AG09309 (cell line): Measurements from ENCODE around the gene ZBTB7A.

ENCODE experiments used
- DNase-seq: peaks from one replicate; pipeline ENCODE4 v3.0.0-alpha.2; 2010; ENCODE audit warnings: low read depth
- H3K4me3 ChIP-seq: 2 replicates; pipeline ENCODE4 v1.5.1; 2011; ENCODE audit warnings: mild to moderate bottlenecking, low read depth, low read length, moderate library complexity; ENCODE audit not compliant: control insufficient read depth
- TF ChIP-seq, protein P1 (sequence below): IDR thresholded peaks from 2 replicates; pipeline ENCODE4 v1.5.1; 2011; ENCODE audit warnings: mild to moderate bottlenecking, low read depth, low read length, inconsistent platforms; ENCODE audit not compliant: insufficient read depth, control insufficient read depth; ENCODE audit errors: missing control alignments

Gene ZBTB7A

DNA sequence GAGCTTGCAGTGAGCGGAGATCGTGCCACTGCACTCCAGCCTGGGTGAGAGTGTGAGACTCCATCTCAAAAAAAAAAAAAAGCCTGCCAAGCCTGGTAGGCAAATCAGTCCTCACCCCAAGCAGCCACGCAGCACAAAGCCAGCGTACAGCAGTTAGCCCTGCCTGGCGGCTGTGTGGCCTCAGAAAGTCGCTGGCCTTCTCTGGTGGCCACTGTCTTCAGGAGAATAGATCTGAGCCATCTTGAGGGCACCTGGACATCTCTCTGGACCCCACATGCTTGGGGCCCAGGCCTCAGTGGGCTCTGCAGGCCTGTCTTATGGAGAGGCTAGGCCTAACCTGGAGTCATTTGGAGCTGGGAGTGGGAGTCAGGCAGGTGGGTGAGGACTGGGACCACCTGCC lies 36.1 kb downstream of the ZBTB7A start:
- TF ChIP-seq, protein P1, sequence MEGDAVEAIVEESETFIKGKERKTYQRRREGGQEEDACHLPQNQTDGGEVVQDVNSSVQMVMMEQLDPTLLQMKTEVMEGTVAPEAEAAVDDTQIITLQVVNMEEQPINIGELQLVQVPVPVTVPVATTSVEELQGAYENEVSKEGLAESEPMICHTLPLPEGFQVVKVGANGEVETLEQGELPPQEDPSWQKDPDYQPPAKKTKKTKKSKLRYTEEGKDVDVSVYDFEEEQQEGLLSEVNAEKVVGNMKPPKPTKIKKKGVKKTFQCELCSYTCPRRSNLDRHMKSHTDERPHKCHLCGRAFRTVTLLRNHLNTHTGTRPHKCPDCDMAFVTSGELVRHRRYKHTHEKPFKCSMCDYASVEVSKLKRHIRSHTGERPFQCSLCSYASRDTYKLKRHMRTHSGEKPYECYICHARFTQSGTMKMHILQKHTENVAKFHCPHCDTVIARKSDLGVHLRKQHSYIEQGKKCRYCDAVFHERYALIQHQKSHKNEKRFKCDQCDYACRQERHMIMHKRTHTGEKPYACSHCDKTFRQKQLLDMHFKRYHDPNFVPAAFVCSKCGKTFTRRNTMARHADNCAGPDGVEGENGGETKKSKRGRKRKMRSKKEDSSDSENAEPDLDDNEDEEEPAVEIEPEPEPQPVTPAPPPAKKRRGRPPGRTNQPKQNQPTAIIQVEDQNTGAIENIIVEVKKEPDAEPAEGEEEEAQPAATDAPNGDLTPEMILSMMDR, result no peak
- no peak overlapping the region for H3K4me3 ChIP-seq
- DNase-seq, result no peak

DNA sequence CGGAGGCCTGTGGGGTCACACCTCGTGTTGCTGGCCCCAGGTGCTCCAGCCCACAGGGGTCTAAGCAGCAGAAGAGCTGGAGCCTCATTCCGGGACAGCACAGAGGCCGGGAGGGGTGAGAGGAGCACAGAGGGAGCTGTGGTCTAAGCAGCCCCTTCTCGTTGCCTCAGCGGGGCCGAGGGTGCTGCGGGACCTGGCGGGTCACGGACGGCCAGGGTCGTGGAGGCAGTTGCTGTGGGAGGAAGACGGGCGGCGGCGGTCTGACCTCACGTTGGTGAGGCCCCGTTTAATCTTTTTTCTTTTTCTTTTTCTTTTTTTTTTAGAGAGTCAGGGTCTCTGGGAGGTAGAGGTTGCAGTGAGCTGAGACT lies 37.5 kb downstream of the ZBTB7A start:
- no peak for DNase-seq
- TF ChIP-seq, protein P1, result no peak
- no peak overlapping the region for H3K4me3 ChIP-seq

DNA sequence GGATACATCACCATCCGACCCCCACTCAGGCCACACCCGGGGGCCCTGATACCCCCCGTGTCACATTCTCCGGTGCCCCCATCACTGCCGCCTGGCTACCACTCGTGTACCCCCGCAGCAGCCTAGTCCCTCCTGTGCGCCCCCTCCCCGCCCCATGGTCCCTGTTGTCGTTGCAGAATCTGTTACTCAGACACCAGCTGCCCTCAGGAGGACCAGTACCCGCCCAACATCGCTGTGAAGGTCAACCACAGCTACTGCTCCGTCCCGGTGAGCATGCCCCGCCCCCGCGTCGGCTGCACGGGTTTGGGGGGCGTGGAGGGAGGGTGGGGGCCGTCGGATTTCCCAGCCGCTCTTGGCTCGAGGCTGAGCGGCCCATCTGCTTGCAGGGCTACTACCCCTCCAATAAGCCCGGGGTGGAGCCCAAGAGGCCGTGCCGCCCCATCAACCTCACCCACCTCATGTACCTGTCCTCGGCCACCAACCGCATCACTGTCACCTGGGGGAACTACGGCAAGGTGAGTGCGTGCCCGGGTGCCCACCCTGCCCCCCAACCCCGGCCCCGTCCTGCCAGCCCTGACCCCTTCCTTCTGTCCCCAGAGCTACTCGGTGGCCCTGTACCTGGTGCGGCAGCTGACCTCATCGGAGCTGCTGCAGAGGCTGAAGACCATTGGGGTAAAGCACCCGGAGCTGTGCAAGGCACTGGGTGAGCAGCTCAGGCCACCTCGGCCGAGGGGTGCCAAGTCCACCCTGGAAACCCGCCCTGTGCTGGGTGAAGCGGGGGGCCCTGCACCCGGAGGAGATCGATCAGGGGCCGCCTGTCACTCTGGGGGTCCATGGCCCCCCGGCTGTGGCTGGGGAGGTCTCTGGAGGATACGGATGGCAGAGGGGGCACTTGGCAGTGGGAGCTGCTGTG lies 38.1 kb downstream of the ZBTB7A start:
- H3K4me3 ChIP-seq, result no peak overlapping the region
- TF ChIP-seq, protein P1, result no peak
- DNase-seq, result no peak

DNA sequence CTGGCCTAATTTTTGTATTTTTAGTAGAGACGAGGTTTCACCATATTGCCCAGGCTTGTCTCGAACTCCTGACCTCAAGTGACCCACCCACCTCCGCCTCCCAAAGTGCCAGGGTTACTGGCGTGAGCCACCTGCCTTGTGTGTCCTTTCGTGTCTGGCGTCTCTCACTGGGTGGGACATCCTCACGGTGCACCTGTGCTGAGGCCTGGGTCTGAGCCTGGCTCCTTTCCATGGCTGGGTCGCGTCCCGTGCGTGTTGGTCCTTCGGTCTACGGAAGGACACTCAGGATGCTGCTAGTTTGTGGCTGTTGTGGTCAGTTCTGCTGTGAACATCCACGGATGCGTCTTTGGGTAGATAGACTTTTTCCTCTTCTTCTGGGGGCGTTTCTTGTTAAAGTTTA lies 39.6 kb downstream of the ZBTB7A start:
- DNase-seq, result no peak
- H3K4me3 ChIP-seq, result no peak overlapping the region
- TF ChIP-seq, protein P1, result no peak

DNA sequence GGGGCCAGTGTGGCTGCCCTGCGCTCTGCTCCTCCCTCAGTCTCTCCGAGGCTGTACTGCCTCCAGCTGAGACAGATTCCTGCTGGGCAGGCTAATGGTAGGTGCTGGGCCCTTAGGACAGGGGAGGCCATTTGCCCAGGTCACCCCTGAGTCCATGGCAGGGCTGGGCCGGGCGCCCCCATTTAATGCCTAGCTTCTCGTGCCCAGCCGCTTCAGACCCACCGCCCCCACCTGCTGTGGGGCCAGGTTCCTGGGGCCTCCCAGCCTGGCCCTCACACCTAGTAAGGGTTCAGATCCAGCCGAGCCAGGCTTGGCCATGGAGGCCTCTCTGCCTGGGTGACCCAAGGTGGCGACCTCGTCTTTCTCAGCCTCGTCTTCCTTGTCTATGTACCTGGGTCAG lies 41.4 kb downstream of the ZBTB7A start:
- no peak for DNase-seq
- TF ChIP-seq, protein P1, result no peak
- no peak overlapping the region for H3K4me3 ChIP-seq

DNA sequence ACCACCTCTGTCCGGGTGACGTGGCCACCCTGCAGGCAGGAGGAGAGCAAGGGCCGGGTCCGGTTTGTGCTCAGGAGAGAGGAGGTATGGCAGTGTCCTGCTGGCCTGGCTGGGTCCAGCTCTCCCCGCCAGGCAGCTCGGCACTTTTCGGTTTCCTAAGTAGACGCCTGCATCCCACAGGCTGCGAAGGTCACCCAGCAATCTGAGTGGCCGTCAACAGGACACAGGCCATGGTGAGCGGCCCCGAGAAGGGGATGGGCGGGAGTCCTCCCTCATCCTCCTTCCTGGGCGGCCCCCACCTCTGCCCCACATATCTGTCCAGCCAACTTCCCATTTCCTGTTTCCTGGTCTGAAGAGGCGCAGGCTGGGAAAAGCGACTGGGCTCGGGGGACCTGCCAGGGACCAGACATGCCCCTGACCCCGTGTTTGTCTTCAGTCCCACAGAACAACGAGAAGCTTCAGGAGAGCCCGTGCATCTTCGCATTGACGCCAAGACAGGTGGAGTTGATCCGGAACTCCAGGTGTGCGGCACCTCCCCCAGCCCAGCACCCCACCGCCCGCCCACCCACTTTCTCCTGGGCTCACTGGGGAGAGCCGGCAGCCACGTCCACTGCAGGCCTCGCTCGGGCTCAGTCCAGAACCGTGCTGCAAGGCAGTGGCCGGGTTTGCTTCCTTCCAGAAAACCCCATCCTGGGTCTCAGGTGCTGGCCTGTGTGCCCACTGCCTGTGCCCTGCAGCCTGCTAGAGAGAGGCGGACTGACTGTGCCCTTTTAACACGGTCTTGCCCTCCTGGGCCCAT lies 42.9 kb downstream of the ZBTB7A start:
- TF ChIP-seq, protein P1, result no peak
- H3K4me3 ChIP-seq, result no peak overlapping the region
- no peak for DNase-seq
